ENCODE results near the gene ZBED6.

DNA sequence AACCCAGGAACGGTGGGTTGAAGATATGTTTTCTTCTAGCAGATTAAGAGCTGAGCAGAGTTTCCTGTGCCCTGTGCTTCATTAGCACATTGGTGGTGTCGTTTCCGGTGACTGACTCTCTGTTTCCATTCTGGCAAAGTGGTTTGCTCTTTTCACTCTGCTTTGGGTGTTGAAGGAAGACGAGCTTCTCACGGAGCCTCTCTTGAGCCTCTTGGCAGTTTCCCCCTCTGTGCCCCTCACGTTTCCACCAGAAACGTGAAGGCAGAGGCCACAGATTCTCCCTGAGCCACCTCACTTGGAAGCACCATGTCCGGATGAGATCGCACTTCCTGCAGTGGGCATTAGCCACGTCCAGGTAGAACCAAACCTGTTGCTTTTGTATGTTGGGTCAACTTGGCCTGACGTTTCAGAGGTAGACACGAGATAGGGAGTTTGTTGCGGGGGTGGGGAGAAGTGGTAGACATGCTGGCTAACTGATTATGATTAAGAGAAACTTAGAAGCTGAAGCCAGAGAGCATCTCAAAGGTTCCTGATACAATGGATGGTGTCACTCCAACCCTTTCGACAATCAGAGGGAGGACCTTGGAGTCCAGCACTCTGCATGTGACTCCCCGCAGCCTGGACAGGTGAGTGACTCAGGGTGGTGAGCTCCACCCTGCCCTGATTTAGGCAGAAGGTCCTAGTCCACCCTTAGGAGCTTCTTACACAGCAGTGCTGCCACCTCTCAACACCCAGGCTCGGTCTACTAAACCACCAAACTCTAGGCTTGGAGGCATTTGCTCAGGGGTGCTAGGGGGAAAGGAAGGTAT, 30.2 kb upstream of the ZBED6 start, which contains the start of gene LAX1:
- TF ChIP-seq EP300 (conservative IDR thresholded peaks at IDR 0.05; ENCODE audit: poor library complexity, severe bottlenecking) = no peak
- no peak for TF ChIP-seq MXI1 (conservative IDR thresholded peaks at IDR 0.05; ENCODE audit: poor library complexity, severe bottlenecking)
- TF ChIP-seq, protein P1, sequence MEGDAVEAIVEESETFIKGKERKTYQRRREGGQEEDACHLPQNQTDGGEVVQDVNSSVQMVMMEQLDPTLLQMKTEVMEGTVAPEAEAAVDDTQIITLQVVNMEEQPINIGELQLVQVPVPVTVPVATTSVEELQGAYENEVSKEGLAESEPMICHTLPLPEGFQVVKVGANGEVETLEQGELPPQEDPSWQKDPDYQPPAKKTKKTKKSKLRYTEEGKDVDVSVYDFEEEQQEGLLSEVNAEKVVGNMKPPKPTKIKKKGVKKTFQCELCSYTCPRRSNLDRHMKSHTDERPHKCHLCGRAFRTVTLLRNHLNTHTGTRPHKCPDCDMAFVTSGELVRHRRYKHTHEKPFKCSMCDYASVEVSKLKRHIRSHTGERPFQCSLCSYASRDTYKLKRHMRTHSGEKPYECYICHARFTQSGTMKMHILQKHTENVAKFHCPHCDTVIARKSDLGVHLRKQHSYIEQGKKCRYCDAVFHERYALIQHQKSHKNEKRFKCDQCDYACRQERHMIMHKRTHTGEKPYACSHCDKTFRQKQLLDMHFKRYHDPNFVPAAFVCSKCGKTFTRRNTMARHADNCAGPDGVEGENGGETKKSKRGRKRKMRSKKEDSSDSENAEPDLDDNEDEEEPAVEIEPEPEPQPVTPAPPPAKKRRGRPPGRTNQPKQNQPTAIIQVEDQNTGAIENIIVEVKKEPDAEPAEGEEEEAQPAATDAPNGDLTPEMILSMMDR (IDR thresholded peaks at IDR 0.05; ENCODE audit: poor library complexity, severe bottlenecking) = no peak
- no peak for TF ChIP-seq EZH2 (IDR thresholded peaks at IDR 0.05; ENCODE audit: borderline replicate concordance, insufficient read depth, low read length, poor library complexity, severe bottlenecking)
- no peak for TF ChIP-seq SMC3 (conservative IDR thresholded peaks at IDR 0.05; ENCODE audit: poor library complexity)
